IPS-NIHi7 (cell line): ENCODE data around the gene COQ3.
A peak's percentile ranks its signal among the peaks of the same experiment; 100 is the strongest.

Source experiments
- DNase-seq: peaks from one replicate; pipeline ENCODE4 v3.0.0; 2012; ENCODE audit warnings: mixed read lengths; ENCODE audit errors: extremely low spot score

Gene COQ3

DNA sequence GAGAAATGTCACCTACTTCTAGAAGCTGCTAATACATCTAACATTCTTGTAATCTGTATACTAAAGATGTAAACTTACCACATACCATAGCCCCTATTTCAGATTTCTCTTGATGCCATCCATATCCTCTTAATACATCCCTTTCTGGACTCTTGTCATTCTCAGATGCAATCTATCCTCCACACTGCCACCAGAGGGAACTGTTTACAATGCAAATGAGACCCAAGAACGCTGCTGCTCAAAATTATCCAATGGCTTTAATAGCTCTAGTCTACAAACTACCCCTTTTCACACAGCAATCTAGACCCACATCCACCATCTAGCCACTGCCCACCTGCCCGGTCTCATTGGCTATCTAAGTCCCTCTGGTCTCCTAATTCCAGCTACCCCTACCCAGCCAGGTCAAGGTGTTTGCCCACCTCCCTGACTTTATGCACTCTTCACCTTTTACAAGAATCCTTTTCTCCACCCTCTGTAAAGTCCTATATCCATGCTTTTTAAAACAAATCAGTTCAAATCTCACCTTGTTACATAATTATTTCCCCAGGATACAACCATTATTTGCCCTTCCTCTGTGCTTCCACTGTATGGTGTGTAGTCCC lies 59.4 kb downstream of the COQ3 start:
- peak; percentile 42 for DNase-seq

GRCh38 chr6:99333068-99333467 lies 60.9 kb downstream of the COQ3 start:
- DNase-seq, result no peak

- no peak for DNase-seq
Observed at GRCh38 chr6:99331531-99331930, 62.5 kb downstream of the COQ3 start.

DNA sequence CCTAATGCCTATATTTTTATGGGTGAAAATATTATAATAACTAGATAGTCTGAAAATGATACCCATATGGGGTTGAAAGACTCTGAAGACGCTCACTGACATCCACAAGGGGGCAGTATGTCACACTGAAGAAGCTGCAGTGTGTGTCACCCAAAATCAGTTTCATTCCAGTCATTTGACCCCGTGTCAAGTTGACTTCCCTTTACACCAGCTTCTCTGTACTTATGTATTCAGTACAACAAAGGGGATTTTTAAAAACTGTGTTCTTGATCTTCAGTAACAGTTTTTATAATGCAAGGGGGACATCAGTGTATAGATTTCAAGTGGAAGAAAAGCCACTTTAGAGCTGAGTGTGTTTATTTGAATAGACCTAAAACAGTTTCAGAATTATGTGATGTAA lies 63.8 kb downstream of the COQ3 start:
- DNase-seq, result peak; percentile 74

- DNase-seq, result no peak
Observed at GRCh38 chr6:99324996-99325395, 69.0 kb downstream of the COQ3 start.
